Measurements from ENCODE around the gene SPIN1.

SPIN1 gene

DNA sequence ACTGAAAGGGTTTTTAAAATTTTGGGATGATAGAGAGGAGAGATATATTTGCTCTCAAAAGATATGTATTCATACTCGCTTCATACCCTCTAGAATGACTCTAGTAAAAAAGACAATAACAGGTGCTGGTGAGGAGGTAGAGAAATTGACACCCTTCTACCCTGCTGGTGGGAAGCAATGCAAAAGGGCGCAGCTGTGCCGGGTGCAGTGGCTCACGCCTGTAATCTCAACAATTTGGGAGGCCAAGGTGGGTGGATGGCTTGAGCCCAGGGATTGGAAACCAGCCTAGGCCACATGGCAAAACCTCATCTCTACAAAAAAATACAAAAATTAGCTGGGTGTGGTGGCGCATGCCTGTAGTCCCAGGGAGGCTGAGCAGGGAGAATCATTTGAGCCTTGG is 112.8 kb downstream of the SPIN1 start:
- no peak for TF ChIP-seq CTCF (IDR thresholded peaks at IDR 0.05; ENCODE audit: insufficient read depth, low read length, poor library complexity, severe bottlenecking)
- TF ChIP-seq EZH2phosphoT487 (conservative IDR thresholded peaks at IDR 0.05; ENCODE audit: low read length) = no peak

DNA sequence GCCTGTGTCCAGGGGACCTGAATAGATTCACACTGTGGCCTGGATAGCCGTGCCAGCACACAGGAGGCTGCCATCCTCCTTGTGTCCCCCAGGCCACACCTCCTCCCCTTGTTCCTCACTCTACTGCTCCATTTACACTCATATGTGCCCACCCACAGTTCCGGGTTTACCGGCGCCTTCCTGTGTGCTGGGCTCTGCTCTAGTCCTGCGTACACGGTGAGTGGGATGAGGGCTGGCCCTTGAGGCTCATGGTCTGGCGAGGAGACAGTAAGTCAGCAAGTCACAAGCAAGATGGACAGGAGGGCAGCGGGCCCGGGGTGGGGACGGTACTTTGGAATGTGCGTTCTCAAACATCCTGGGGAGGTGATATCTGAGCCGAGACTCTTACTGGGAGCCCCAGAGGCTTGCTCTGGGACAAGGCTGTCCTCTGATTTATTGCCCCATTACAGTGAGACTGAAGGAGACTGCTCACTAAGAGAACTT is 114.3 kb downstream of the SPIN1 start:
- Histone ChIP-seq H3K36me3 (ENCODE audit: low read length) (no peaks in the 10 kb centered on the region), H3F3A (ENCODE audit: insufficient read depth) (no peaks in the 10 kb centered on the region), H2AFZ (ENCODE audit: low read depth, low read length, severe bottlenecking) (no peak overlapping the region), H3K9me2 (replicated peaks; ENCODE audit: insufficient read depth, low read length) (no peaks in the 10 kb centered on the region), H3K27me3 (ENCODE audit: low read length) (no peaks in the 10 kb centered on the region), H4K20me1 (ENCODE audit: low read depth, low read length) (no peaks in the 10 kb centered on the region), H3K4me3 (ENCODE audit: insufficient read depth, low read length, poor library complexity, severe bottlenecking) (no peak overlapping the region), H3K9ac (ENCODE audit: low read length) (no peak overlapping the region), H3K9me3 (ENCODE audit: insufficient read depth, low read length) (no peaks in the 10 kb centered on the region), H3K27ac (ENCODE audit: low read depth, low read length) (no peak overlapping the region), H3K4me2 (ENCODE audit: low read depth, low read length, poor library complexity, severe bottlenecking) (no peak overlapping the region), H3K79me2 (ENCODE audit: insufficient read depth, low read length) (no peaks in the 10 kb centered on the region)
- TF ChIP-seq CTCF (IDR thresholded peaks at IDR 0.05; ENCODE audit: insufficient read depth, low read length, poor library complexity, severe bottlenecking) (no peak), EZH2phosphoT487 (conservative IDR thresholded peaks at IDR 0.05; ENCODE audit: low read length) (no peak)

More for the DNA sequence above, 112.8 kb downstream of the SPIN1 start:
- no peak overlapping the region for H3K4me2 ChIP-seq (ENCODE audit: low read depth, low read length, poor library complexity, severe bottlenecking)
- no peaks in the 10 kb centered on the region for H3K9me2 ChIP-seq (replicated peaks; ENCODE audit: insufficient read depth, low read length)
- H4K20me1 ChIP-seq (ENCODE audit: low read depth, low read length) = no peaks in the 10 kb centered on the region
- no peak overlapping the region for H3K9ac ChIP-seq (ENCODE audit: low read length)
- no peak overlapping the region for H3K4me3 ChIP-seq (ENCODE audit: insufficient read depth, low read length, poor library complexity, severe bottlenecking)
- no peaks in the 10 kb centered on the region for H3F3A ChIP-seq (ENCODE audit: insufficient read depth)
- H3K27ac ChIP-seq (ENCODE audit: low read depth, low read length) = no peak overlapping the region
- H3K36me3 ChIP-seq (ENCODE audit: low read length) = no peaks in the 10 kb centered on the region
- no peaks in the 10 kb centered on the region for H3K79me2 ChIP-seq (ENCODE audit: insufficient read depth, low read length)
- H3K27me3 ChIP-seq (ENCODE audit: low read length) = no peaks in the 10 kb centered on the region
- H2AFZ ChIP-seq (ENCODE audit: low read depth, low read length, severe bottlenecking) = no peak overlapping the region
- no peaks in the 10 kb centered on the region for H3K9me3 ChIP-seq (ENCODE audit: insufficient read depth, low read length)

DNA sequence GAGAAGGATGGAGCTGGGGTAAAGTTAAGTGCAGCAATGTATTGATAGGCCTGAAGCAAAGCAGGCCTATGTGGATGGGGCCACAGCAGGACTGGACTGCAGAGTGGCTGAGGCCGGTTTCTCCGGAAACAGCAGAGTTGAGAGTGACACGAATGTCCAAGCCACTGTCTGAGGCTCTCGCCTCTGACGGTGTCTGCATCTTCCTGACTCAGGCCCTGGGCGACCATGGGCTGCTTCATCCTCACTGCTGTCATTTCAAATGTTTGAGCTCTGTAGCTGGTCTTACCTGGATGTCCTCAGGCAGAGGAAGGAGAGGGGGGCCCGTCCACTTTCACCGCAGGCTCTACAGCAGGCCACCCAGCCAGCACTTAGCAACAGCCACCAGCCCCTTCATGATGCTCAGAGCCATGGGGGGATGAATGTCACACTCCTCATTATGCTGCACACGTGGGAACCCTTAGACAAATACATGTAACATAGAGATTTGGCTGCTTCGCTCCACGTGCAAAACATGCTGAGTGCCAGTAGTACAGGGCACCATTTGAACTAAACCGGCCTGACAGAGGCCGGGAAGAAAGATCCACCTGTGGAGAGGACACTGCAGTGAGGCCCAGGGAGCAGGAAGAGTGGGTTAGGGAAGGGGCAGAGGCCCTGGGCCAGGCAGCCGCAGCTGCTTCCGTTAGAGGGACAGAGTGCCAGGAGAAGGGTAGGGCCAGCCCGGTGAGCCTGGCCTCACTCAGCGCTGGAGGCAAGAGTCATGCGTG is 115.0 kb downstream of the SPIN1 start:
- TF ChIP-seq CTCF (IDR thresholded peaks at IDR 0.05; ENCODE audit: insufficient read depth, low read length, poor library complexity, severe bottlenecking) (no peak), EZH2phosphoT487 (conservative IDR thresholded peaks at IDR 0.05; ENCODE audit: low read length) (no peak)
- Histone ChIP-seq H3K4me2 (ENCODE audit: low read depth, low read length, poor library complexity, severe bottlenecking) (no peak overlapping the region), H3K27ac (ENCODE audit: low read depth, low read length) (no peak overlapping the region), H3K4me3 (ENCODE audit: insufficient read depth, low read length, poor library complexity, severe bottlenecking) (no peak overlapping the region), H3K9me2 (replicated peaks; ENCODE audit: insufficient read depth, low read length) (no peaks in the 10 kb centered on the region), H3K27me3 (ENCODE audit: low read length) (no peaks in the 10 kb centered on the region), H3K9me3 (ENCODE audit: insufficient read depth, low read length) (no peaks in the 10 kb centered on the region), H3K36me3 (ENCODE audit: low read length) (no peaks in the 10 kb centered on the region), H3K79me2 (ENCODE audit: insufficient read depth, low read length) (no peaks in the 10 kb centered on the region), H4K20me1 (ENCODE audit: low read depth, low read length) (no peaks in the 10 kb centered on the region), H3F3A (ENCODE audit: insufficient read depth) (no peaks in the 10 kb centered on the region), H3K9ac (ENCODE audit: low read length) (no peak overlapping the region), H2AFZ (ENCODE audit: low read depth, low read length, severe bottlenecking) (no peak overlapping the region)

Data from SU-DHL-6 (cell line).